Measurements from ENCODE around the gene ERO1A. TPM values are rescaled to one million over a fixed set of nuclear protein-coding genes. Genes with fewer than 3 reads are reported as not detected.

Gene ERO1A
- total and polyA plus RNA-seq, 10 donors = 8.5 to 79.7 (median 44.7) TPM

- no peaks in the 10 kb centered on the region for H3K4me1 ChIP-seq
- intact Hi-C loops (cut with DNase I; ENCODE audit: low total_unique reads) = no loop called here
- H3K9me3 ChIP-seq = no peaks in the 10 kb centered on the region
- no peak overlapping the region for H3K4me3 ChIP-seq
- no peak overlapping the region for H3K27ac ChIP-seq
- H3K36me3 ChIP-seq = peaks cover 5 to 93% (median 37%) of the 10 kb centered on the region in 6 donors
- TF ChIP-seq CTCF (IDR thresholded peaks at IDR 0.05 in 8 of 11, conservative IDR thresholded peaks at IDR 0.05 in 3 of 11) = no peak
- no peaks in the 10 kb centered on the region for H3K27me3 ChIP-seq (replicated peaks in 1 of 7)
- WGBS, 5 donors = 94 to 100% (median 97%) methylated on average over 1 of the region's 1 CpG
- DNase-seq = no peak
Measured at GRCh38 chr14:52660832-52661231, 34.5 kb downstream of the ERO1A start.

- intact Hi-C loops (cut with DNase I; ENCODE audit: low total_unique reads) = no loop called here
- Histone ChIP-seq H3K36me3 (peaks cover under 1 to 93% (median 34%) of the 10 kb centered on the region in 6 donors), H3K4me3 (no peak overlapping the region), H3K27me3 (replicated peaks in 1 of 7) (no peaks in the 10 kb centered on the region), H3K4me1 (no peaks in the 10 kb centered on the region), H3K27ac (no peak overlapping the region), H3K9me3 (no peaks in the 10 kb centered on the region)
- no peak for DNase-seq
- no peak for TF ChIP-seq CTCF (IDR thresholded peaks at IDR 0.05 in 8 of 11, conservative IDR thresholded peaks at IDR 0.05 in 3 of 11)
- TF ChIP-seq POLR2A (IDR thresholded peaks at IDR 0.05) = no peak
- TF ChIP-seq POLR2AphosphoS5 (IDR thresholded peaks at IDR 0.05) = no peak
Measured at GRCh38 chr14:52660325-52660724, 35.0 kb downstream of the ERO1A start.

DNA sequence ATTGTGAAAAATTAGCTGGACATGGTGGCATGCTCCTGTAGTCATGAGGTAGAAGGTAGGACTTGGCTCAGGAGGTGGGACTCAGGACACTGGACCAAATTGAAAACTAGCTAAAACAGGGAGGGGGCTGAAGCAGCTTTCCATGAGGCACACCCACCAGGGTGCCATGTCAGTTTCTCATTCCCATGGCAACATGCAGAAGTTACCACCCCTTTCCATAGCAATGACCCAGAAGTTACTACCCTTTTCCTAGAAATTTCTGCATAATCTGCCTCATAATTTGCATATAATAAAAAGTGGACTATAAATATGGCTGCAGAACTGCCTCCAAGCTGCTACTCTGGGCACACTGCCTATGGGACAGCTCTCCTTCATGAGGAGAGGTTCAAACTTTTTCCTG is 38.5 kb downstream of the ERO1A start:
- Histone ChIP-seq H3K27me3 (replicated peaks in 1 of 7) (no peaks in the 10 kb centered on the region), H3K4me1 (no peaks in the 10 kb centered on the region), H3K27ac (no peak overlapping the region), H3K4me3 (no peak overlapping the region), H3K9me3 (no peaks in the 10 kb centered on the region), H3K36me3 (peaks cover 0 to 93% (median 37%) of the 10 kb centered on the region in 6 donors)
- TF ChIP-seq POLR2A (IDR thresholded peaks at IDR 0.05) (no peak), CTCF (IDR thresholded peaks at IDR 0.05 in 8 of 11, conservative IDR thresholded peaks at IDR 0.05 in 3 of 11) (no peak), POLR2AphosphoS5 (IDR thresholded peaks at IDR 0.05) (no peak)
- intact Hi-C loops (cut with DNase I; ENCODE audit: low total_unique reads) = no loop called here
- no peak for DNase-seq

- TF ChIP-seq CTCF (IDR thresholded peaks at IDR 0.05 in 8 of 11, conservative IDR thresholded peaks at IDR 0.05 in 3 of 11) (no peak), POLR2A (IDR thresholded peaks at IDR 0.05) (no peak), POLR2AphosphoS5 (IDR thresholded peaks at IDR 0.05) (no peak)
- H3K36me3 ChIP-seq = peaks cover 0 to 91% (median 53%) of the 10 kb centered on the region in 6 donors
- no peak overlapping the region for H3K4me3 ChIP-seq
- DNase-seq = no peak
- WGBS, 5 donors = 82 to 95% (median 92%) methylated on average over 6 of the region's 6 CpGs
- intact Hi-C loops (cut with DNase I; ENCODE audit: low total_unique reads) = no loop called here
- H3K9me3 ChIP-seq = no peaks in the 10 kb centered on the region
- H3K27ac ChIP-seq = no peak overlapping the region
- H3K27me3 ChIP-seq (replicated peaks in 1 of 7) = no peaks in the 10 kb centered on the region
- no peaks in the 10 kb centered on the region for H3K4me1 ChIP-seq
Measured at GRCh38 chr14:52650774-52651173, 44.6 kb downstream of the ERO1A start.
